ENCODE results near the gene AGBL5. TPM values are rescaled to one million over a fixed set of nuclear protein-coding genes. Genes with fewer than 3 reads are reported as not detected.

Gene AGBL5
- total RNA-seq, 2 experiments from 2014 or later = 16.9 to 18.3 TPM

GRCh38 chr2:27014771-27015433 is 36.6 kb upstream of the AGBL5 start:
- no peak overlapping the region for H3K4me3 Mint-ChIP-seq
- no peaks in the 10 kb centered on the region for H3K27me3 Mint-ChIP-seq
- no peak for DNase-seq
- CTCF ChIA-PET = interaction anchor here (1.5 to 8.1 kb wide), 2 partner anchors 10 to 53 kb away, joined by 4 to 115 read pairs; no protein-coding TSS in a partner anchor
- POLR2A ChIA-PET = no interaction called here
- H3K27ac Mint-ChIP-seq = no peak overlapping the region
- no peaks in the 10 kb centered on the region for H3K36me3 Mint-ChIP-seq (ENCODE audit: low read depth)
- no peaks in the 10 kb centered on the region for H3K9me3 Mint-ChIP-seq
- peaks cover 13% of the 10 kb centered on the region for H3K4me1 Mint-ChIP-seq

GRCh38 chr2:27016801-27017325 is 34.6 kb upstream of the AGBL5 start:
- POLR2A ChIA-PET = interaction anchor here (1.4 kb wide), 1 partner anchor 55 kb away, joined by 7 read pairs; no protein-coding TSS in a partner anchor
- Mint-ChIP-seq H3K4me3 (no peak overlapping the region), H3K27me3 (no peaks in the 10 kb centered on the region), H3K4me1 (peaks cover 5% of the 10 kb centered on the region), H3K36me3 (ENCODE audit: low read depth) (no peaks in the 10 kb centered on the region), H3K27ac (no peak overlapping the region), H3K9me3 (no peaks in the 10 kb centered on the region)
- DNase-seq = peak; percentile 46
- CTCF ChIA-PET = interaction anchor here (0.6 to 8.1 kb wide), 19 partner anchors 10 to 286 kb away, joined by 3 to 115 read pairs (median 4); partner anchors contain the start of gene TMEM214

DNA sequence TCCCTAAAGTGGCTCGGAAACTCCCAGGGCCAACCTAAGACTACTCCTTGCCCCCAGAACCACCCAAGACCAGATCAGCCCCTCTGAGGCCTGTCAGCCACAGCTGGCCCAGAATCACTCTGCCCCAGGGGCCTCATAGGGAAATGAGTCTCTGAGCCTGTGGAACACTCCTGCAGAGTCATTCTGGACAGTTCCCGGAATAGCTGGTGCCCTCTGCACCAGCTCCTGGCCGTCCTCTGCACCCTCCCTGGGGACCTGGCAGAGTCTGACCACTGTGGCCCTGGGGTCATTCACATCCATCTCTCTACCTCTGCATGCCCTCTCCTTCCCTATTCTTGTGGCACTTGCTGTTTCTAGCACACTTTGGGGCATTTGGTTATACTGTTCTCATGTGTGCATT is 33.3 kb upstream of the AGBL5 start:
- Mint-ChIP-seq H3K4me1 (peaks cover 5% of the 10 kb centered on the region), H3K4me3 (no peak overlapping the region), H3K27me3 (no peaks in the 10 kb centered on the region), H3K9me3 (no peaks in the 10 kb centered on the region), H3K27ac (no peak overlapping the region), H3K36me3 (ENCODE audit: low read depth) (no peaks in the 10 kb centered on the region)
- ChIA-PET CTCF (interaction anchor here (2.0 to 8.1 kb wide), 3 partner anchors 50 to 172 kb away, joined by 5 to 115 read pairs (median 8); no protein-coding TSS in a partner anchor), POLR2A (interaction anchor here (1.0 kb wide), 1 partner anchor 24 kb away, joined by 3 read pairs; no protein-coding TSS in a partner anchor)
- no peak for DNase-seq

DNA sequence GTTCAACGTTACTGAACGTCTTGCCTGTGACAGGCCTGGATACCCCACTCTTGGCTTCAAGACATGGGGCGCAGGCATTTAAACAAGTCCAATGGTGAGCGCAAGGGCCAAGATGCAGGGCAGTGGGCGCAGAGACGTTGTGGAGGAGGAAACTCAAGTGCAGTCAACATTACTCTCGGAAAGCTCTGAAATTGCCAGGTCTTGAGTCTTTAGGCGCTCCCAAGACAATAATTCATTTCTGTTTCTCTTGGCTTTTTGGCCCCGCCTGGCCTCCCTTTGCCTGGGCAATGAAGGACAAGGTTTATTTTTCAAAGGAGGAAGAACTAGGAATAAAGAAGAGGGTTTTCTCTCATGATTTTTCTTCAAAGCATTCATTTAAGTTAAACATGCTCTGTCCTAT is 32.0 kb upstream of the AGBL5 start:
- no peak overlapping the region for H3K27ac Mint-ChIP-seq
- H3K9me3 Mint-ChIP-seq = no peaks in the 10 kb centered on the region
- no peak overlapping the region for H3K4me3 Mint-ChIP-seq
- no peaks in the 10 kb centered on the region for H3K27me3 Mint-ChIP-seq
- no peaks in the 10 kb centered on the region for H3K36me3 Mint-ChIP-seq (ENCODE audit: low read depth)
- ChIA-PET POLR2A (interaction anchor here (1.7 kb wide), 1 partner anchor 31 kb away, joined by 4 read pairs; the partner anchor contains the start of gene AGBL5), CTCF (interaction anchor here (1.3 to 8.1 kb wide), 2 partner anchors 44 to 57 kb away, joined by 3 to 115 read pairs; no protein-coding TSS in a partner anchor)
- no peak for DNase-seq
- peaks cover 5% of the 10 kb centered on the region for H3K4me1 Mint-ChIP-seq

DNA sequence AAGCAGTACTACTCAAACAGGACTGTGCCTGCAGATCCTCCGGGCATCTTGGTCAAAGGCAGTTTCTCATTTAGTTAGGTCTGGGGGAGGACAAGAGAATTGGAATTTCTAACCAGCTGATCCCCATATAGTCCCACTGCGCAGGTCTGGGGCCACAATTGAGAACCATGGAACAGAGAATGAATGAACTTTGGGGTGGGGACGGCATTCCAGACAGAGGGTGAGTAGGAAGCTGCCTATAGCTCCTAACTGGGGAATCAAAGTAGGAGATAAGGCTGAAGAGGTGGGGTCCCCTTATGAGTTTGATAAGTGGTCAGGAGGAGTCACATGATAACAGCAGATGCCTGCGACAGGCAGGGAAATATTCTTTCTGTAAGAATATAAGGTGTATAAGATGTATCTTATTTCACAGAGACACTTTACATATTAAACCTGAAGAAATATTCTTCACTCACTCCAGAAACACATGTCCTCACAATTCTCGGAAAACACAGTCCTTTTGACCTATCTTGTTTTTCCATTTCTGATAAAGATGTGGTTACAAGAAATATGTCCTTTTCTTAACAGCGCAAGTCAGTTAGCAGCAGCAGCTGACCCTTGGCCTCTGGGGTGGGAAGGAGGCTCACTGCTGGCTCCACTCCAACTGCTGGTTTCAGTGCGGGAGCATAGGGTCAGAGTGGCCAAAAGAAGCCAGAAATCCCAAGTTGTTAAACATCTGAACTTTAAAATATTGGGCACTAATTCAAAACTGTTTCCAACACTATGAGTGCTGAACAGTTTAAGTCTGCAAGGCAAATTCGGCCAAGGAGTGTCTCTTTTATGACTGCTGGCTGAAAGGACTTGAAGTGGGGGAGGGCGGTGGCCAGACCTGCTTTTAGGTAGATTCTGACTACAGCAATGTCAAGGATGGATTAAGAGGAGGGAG is 31.3 kb upstream of the AGBL5 start:
- Mint-ChIP-seq H3K4me1 (peaks cover 5% of the 10 kb centered on the region), H3K9me3 (no peaks in the 10 kb centered on the region), H3K27ac (no peak overlapping the region), H3K4me3 (no peak overlapping the region), H3K36me3 (ENCODE audit: low read depth) (no peaks in the 10 kb centered on the region), H3K27me3 (no peaks in the 10 kb centered on the region)
- ChIA-PET POLR2A (interaction anchor here (1.7 kb wide), 1 partner anchor 31 kb away, joined by 4 read pairs; the partner anchor contains the start of gene AGBL5), CTCF (interaction anchor here (1.3 to 8.1 kb wide), 2 partner anchors 44 to 58 kb away, joined by 3 to 115 read pairs; no protein-coding TSS in a partner anchor)
- DNase-seq = no peak

GRCh38 chr2:27021253-27022049 is 30.0 kb upstream of the AGBL5 start:
- ChIA-PET CTCF (interaction anchor here (1.0 kb wide), 1 partner anchor 33 kb away, joined by 3 read pairs; no protein-coding TSS in a partner anchor), POLR2A (interaction anchor here (2.4 kb wide), 1 partner anchor 11 kb away, joined by 7 read pairs; no protein-coding TSS in a partner anchor)
- H3K27me3 Mint-ChIP-seq = no peaks in the 10 kb centered on the region
- H3K27ac Mint-ChIP-seq = no peak overlapping the region
- no peak overlapping the region for H3K4me3 Mint-ChIP-seq
- no peak for DNase-seq
- no peaks in the 10 kb centered on the region for H3K4me1 Mint-ChIP-seq
- no peaks in the 10 kb centered on the region for H3K9me3 Mint-ChIP-seq
- no peaks in the 10 kb centered on the region for H3K36me3 Mint-ChIP-seq (ENCODE audit: low read depth)

GRCh38 chr2:27023740-27024139 is 27.7 kb upstream of the AGBL5 start:
- ChIA-PET POLR2A (no interaction called here), CTCF (no interaction called here)
- no peaks in the 10 kb centered on the region for H3K9me3 Mint-ChIP-seq
- no peaks in the 10 kb centered on the region for H3K27me3 Mint-ChIP-seq
- no peak overlapping the region for H3K4me3 Mint-ChIP-seq
- H3K27ac Mint-ChIP-seq = no peak overlapping the region
- DNase-seq = no peak
- H3K4me1 Mint-ChIP-seq = peaks cover 3% of the 10 kb centered on the region
- peaks cover 2% of the 10 kb centered on the region for H3K36me3 Mint-ChIP-seq (ENCODE audit: low read depth)

GRCh38 chr2:27024188-27024587 is 27.3 kb upstream of the AGBL5 start:
- Mint-ChIP-seq H3K36me3 (ENCODE audit: low read depth) (peaks cover 3% of the 10 kb centered on the region), H3K4me1 (peaks cover 6% of the 10 kb centered on the region), H3K27me3 (no peaks in the 10 kb centered on the region), H3K27ac (no peak overlapping the region), H3K4me3 (no peak overlapping the region), H3K9me3 (no peaks in the 10 kb centered on the region)
- ChIA-PET CTCF (no interaction called here), POLR2A (no interaction called here)
- no peak for DNase-seq

- Mint-ChIP-seq H3K4me1 (peaks cover 12% of the 10 kb centered on the region), H3K9me3 (no peaks in the 10 kb centered on the region), H3K4me3 (no peak overlapping the region), H3K27me3 (no peaks in the 10 kb centered on the region), H3K36me3 (ENCODE audit: low read depth) (peaks cover 8% of the 10 kb centered on the region), H3K27ac (no peak overlapping the region)
- ChIA-PET POLR2A (interaction anchor here (1.1 kb wide), 1 partner anchor 26 kb away, joined by 3 read pairs; no protein-coding TSS in a partner anchor), CTCF (no interaction called here)
- no peak for DNase-seq
Observed at GRCh38 chr2:27024812-27025211, 26.7 kb upstream of the AGBL5 start.

DNA sequence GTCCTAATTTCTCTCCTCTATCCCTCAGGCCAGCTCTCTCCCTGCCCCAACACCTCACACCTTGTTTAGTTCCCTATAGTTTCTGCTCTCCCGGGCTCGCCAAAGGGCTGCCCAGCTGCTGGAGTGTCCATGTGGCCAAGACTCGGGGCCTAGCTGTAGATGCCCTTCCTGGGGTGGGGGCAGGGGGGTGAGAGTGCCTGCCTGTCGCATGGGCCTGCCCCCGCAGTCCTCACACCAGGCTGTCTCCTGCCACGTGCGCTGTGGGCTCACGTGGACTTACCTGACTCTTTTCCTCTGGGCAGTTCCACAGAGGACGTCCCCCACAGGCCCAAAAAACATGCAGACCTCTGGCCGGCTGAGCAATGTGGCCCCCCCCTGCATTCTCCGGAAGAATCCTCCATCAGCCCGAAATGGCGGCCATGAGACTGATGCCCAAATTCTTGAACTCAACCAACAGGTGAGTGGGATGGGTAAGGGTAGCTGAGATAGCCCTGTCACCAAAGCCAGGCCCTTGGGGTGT is 26.1 kb upstream of the AGBL5 start:
- ChIA-PET CTCF (no interaction called here), POLR2A (interaction anchor here (1.1 kb wide), 1 partner anchor 26 kb away, joined by 3 read pairs; no protein-coding TSS in a partner anchor)
- H3K36me3 Mint-ChIP-seq (ENCODE audit: low read depth) = peaks cover 11% of the 10 kb centered on the region
- H3K27me3 Mint-ChIP-seq = no peaks in the 10 kb centered on the region
- H3K4me1 Mint-ChIP-seq = peaks cover 18% of the 10 kb centered on the region
- no peaks in the 10 kb centered on the region for H3K9me3 Mint-ChIP-seq
- no peak overlapping the region for H3K27ac Mint-ChIP-seq
- H3K4me3 Mint-ChIP-seq = no peak overlapping the region
- no peak for DNase-seq

DNA sequence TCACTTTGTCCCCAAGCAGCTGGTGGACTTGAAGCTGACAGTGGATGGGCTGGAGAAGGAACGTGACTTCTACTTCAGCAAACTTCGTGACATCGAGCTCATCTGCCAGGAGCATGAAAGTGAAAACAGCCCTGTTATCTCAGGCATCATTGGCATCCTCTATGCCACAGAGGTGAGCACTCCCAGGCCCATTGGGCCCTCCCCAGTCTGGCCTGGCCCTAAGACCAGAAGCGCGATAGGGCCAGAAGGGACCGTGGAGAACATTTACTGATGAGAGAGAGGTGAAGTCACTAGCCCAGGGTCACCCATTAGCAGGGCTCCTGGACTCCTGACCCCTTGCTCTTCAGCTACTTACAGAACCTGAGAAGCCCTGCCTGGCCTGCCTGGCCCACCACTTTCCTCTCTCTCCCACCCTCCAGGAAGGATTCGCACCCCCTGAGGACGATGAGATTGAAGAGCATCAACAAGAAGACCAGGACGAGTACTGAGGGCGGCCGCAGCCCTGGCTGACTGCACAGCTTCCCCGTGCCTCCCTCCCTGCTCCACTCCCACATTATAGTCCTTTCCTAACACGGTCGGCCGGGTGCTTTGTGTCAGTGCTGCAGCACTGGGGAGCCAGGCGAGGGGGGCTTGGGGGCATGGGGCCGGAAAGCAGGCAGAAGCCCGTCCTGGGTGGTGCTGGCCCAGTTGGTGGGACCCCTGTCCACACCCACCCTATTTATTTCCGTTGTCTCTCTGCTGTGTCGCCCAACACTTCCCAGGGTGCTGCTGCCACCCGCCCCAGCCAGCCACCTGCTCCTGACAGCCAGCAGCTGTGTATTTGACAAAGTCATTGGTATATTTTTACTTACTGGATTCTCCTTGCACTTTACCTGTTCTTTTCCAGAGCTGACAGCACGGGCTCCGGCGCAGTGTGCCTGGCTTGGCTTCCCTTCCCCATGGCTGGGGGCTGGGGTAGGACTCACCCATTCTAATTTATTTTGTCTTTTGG is 25.3 kb upstream of the AGBL5 start:
- ChIA-PET POLR2A (interaction anchor here (1.1 kb wide), 1 partner anchor 25 kb away, joined by 3 read pairs; no protein-coding TSS in a partner anchor), CTCF (no interaction called here)
- no peak for DNase-seq
- Mint-ChIP-seq H3K4me1 (peaks cover 23% of the 10 kb centered on the region), H3K36me3 (ENCODE audit: low read depth) (peaks cover 13% of the 10 kb centered on the region), H3K9me3 (no peaks in the 10 kb centered on the region), H3K4me3 (no peak overlapping the region), H3K27ac (no peak overlapping the region), H3K27me3 (no peaks in the 10 kb centered on the region)

Data from activated CD4-positive, alpha-beta memory T cell treated with anti-CD3 and anti-CD28 coated beads, Interleukin-2, amount 10 ng/mL, durations not matched to agents 7 days and 5 days (primary cell).